ENCODE data around the gene JMJD8. TPM values are rescaled to one million over a fixed set of nuclear protein-coding genes. Genes with fewer than 3 reads are reported as not detected.

JMJD8 gene
- total and polyA plus RNA-seq, 10 of the 15 experiments (the other 5 are each of a cell fraction or from before 2014, with no cell fraction given) = 1.00 to 50.4 (median 30.7) TPM

GRCh38 chr16:648781-649589 lies 35.1 kb downstream of the JMJD8 start, which contains the start of gene WDR90:
Gene WDR90, plus strand, starts transcription at chr16:649365. Its CDS starts 52 bp downstream, at chr16:649417.
- ChIA-PET SMC1A (ENCODE audit: uncharacterized antibody, unreplicated experiment) (interaction anchor here (0.8 kb wide), 1 partner anchor 12 kb away, joined by 5 read pairs; the partner anchor contains the start of gene METTL26), RAD21 (ENCODE audit: unreplicated experiment) (interaction anchor here (1.8 to 3.4 kb wide), 2 partner anchors 12 kb away, joined by 7 to 13 read pairs; partner anchors contain the start of gene METTL26), CTCF (interaction anchor here (1.2 to 3.1 kb wide), 4 partner anchors 10 to 19 kb away, joined by 5 to 11 read pairs (median 9); partner anchors contain the start of genes METTL26 and RHOT2), POLR2A (interaction anchor here (1.0 to 1.2 kb wide), 2 partner anchors 13 to 19 kb away, joined by 3 to 4 read pairs; partner anchors contain the start of genes METTL26 and RHOT2)
- Histone ChIP-seq H3K27ac (ENCODE audit: control insufficient read depth, insufficient read depth) (peak within 1 kb of the TSS; percentile 80), H3K4me3 (peak within 1 kb of the TSS; percentile 70), H3K27me3 (replicated peaks in 1 of 2; ENCODE audit: control insufficient read depth in 2 of 2, insufficient read depth in 2 of 2, low read length in 1 of 2) (no peaks in the 10 kb centered on the region), H3K79me2 (ENCODE audit: control insufficient read depth, insufficient read depth, low read length) (peaks cover 19% of the 10 kb centered on the region), H3K9me3 (replicated peaks; ENCODE audit: control insufficient read depth, insufficient read depth, low read length) (no peaks in the 10 kb centered on the region), H3K4me2 (ENCODE audit: control insufficient read depth, insufficient read depth) (peak within 1 kb of the TSS; percentile 95), H2AFZ (ENCODE audit: control insufficient read depth, low read depth, low read length) (peak within 1 kb of the TSS; percentile 76), H3K4me1 (ENCODE audit: control insufficient read depth, insufficient read depth, low read length) (peaks cover 9% of the 10 kb centered on the region), H3K9ac (ENCODE audit: control insufficient read depth, insufficient read depth, low read length) (peak within 1 kb of the TSS; percentile 92), H3K36me3 (ENCODE audit: control insufficient read depth in 2 of 2, insufficient read depth in 2 of 2, low read length in 1 of 2) (peaks cover 0 to 3% of the 10 kb centered on the region in 2 experiments; a peak in 2 of 4 replicates), H4K20me1 (ENCODE audit: control insufficient read depth, insufficient read depth) (no peaks in the 10 kb centered on the region)
- intact Hi-C loops (cut with micrococcal nuclease; ENCODE audit: unreplicated experiment) = no loop called here
- DNase-seq (ENCODE audit: low read depth, low spot score) = peak; percentile 61
- peak; percentile 93 for ATAC-seq
- FAIRE-seq = peak; percentile 98
- WGBS (ENCODE audit: insufficient coverage, insufficient replicate concordance, low lambda C conversion rate, missing lambda C conversion rate) = 1% methylated on average over 77 of the region's 91 CpGs
- BruUV-seq (replicated peaks) = TSS peak; percentile 88
- in situ Hi-C loops (cut with MboI) = no loop called here
- TF ChIP-seq EGR1 (IDR thresholded peaks at IDR 0.05; ENCODE audit: borderline replicate concordance in 1 of 2, low read depth in 2 of 2, low read length in 2 of 2) (no peak), SUZ12 (IDR thresholded peaks at IDR 0.05; ENCODE audit: unreplicated experiment) (no peak), CREM (IDR thresholded peaks at IDR 0.05; ENCODE audit: low read depth) (peak; percentile 79; the same call in 1 of the 2 replicates), SREBF1 (IDR thresholded peaks at IDR 0.05; ENCODE audit: low read length) (no peak), IKZF2 (IDR thresholded peaks at IDR 0.05) (no peak), CREB1 (IDR thresholded peaks at IDR 0.05; ENCODE audit: low read depth) (peak; percentile 86), E2F8 (IDR thresholded peaks at IDR 0.05; ENCODE audit: low read depth, partially characterized antibody) (no peak), MXI1 (IDR thresholded peaks at IDR 0.05; ENCODE audit: low read depth, low read length) (peak; percentile 99), PBX3 (IDR thresholded peaks at IDR 0.05; ENCODE audit: insufficient replicate concordance, low read depth, low read length) (no peak), ETV6 (conservative IDR thresholded peaks at IDR 0.05 in 1 of 2, IDR thresholded peaks at IDR 0.05 in 1 of 2; ENCODE audit: borderline replicate concordance in 1 of 2, low read depth in 1 of 2) (no peak), BACH1 (IDR thresholded peaks at IDR 0.05; ENCODE audit: borderline replicate concordance) (peak; percentile 76), NFXL1 (IDR thresholded peaks at IDR 0.05; ENCODE audit: borderline replicate concordance) (no peak), NFYB (IDR thresholded peaks at IDR 0.05; ENCODE audit: insufficient read depth, low read depth, low read length) (no peak), ZNF384 (IDR thresholded peaks at IDR 0.05; ENCODE audit: borderline replicate concordance, low read depth, low read length) (no peak), RB1 (IDR thresholded peaks at IDR 0.05; ENCODE audit: borderline replicate concordance) (peak; percentile 98; the same call in 1 of the 2 replicates), MEF2B (IDR thresholded peaks at IDR 0.05; ENCODE audit: partially characterized antibody, poor library complexity, severe bottlenecking) (peak; percentile 57), IRF4 (IDR thresholded peaks at IDR 0.05; ENCODE audit: low read depth, low read length) (no peak), SMAD5 (IDR thresholded peaks at IDR 0.05; ENCODE audit: low read depth) (no peak), BCL11A (IDR thresholded peaks at IDR 0.05; ENCODE audit: low read depth, low read length) (no peak), POU2F2 (IDR thresholded peaks at IDR 0.05; ENCODE audit: borderline replicate concordance, low read depth, low read length) (no peak)
